GM13976 (cell line): ENCODE data around the gene PARPBP.

Experiments
- DNase-seq: peaks from one replicate; pipeline ENCODE4 v3.0.0; 2012; ENCODE audit warnings: low spot score
- in situ Hi-C: fragments of 300-500 bp; cut with MboI; formaldehyde crosslinking; loops from one replicate; pipeline ENCODE4 v1.12.0; 2022; ENCODE audit warnings: low sequenced_read_pairs, mixed read lengths, inconsistent platforms; ENCODE audit not compliant: unreplicated experiment
- TF ChIP-seq, protein P1 (sequence below): IDR thresholded peaks from 2 replicates; pipeline ENCODE4 v1.5.1; 2012; ENCODE audit warnings: borderline replicate concordance, mild to moderate bottlenecking; ENCODE audit not compliant: insufficient read depth; ENCODE audit errors: extremely low read depth, missing control alignments, control extremely low read depth

Gene PARPBP

GRCh38 chr12:102182635-102183034 is 62.7 kb downstream of the PARPBP start:
- DNase-seq: no peak
- in situ Hi-C loops: no loop called here
- TF ChIP-seq, protein P1, sequence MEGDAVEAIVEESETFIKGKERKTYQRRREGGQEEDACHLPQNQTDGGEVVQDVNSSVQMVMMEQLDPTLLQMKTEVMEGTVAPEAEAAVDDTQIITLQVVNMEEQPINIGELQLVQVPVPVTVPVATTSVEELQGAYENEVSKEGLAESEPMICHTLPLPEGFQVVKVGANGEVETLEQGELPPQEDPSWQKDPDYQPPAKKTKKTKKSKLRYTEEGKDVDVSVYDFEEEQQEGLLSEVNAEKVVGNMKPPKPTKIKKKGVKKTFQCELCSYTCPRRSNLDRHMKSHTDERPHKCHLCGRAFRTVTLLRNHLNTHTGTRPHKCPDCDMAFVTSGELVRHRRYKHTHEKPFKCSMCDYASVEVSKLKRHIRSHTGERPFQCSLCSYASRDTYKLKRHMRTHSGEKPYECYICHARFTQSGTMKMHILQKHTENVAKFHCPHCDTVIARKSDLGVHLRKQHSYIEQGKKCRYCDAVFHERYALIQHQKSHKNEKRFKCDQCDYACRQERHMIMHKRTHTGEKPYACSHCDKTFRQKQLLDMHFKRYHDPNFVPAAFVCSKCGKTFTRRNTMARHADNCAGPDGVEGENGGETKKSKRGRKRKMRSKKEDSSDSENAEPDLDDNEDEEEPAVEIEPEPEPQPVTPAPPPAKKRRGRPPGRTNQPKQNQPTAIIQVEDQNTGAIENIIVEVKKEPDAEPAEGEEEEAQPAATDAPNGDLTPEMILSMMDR: no peak

- TF ChIP-seq, protein P1: no peak
- in situ Hi-C loops: no loop called here
- no peak for DNase-seq
Measured at GRCh38 chr12:102195826-102196225, 75.8 kb downstream of the PARPBP start.

GRCh38 chr12:102197789-102198188 is 77.8 kb downstream of the PARPBP start, which contains the start of gene PMCH:
TSS of gene PMCH (minus strand) at chr12:102197833. CDS start at chr12:102197770, 63 bp downstream.
- peak; percentile 54 for DNase-seq

DNA sequence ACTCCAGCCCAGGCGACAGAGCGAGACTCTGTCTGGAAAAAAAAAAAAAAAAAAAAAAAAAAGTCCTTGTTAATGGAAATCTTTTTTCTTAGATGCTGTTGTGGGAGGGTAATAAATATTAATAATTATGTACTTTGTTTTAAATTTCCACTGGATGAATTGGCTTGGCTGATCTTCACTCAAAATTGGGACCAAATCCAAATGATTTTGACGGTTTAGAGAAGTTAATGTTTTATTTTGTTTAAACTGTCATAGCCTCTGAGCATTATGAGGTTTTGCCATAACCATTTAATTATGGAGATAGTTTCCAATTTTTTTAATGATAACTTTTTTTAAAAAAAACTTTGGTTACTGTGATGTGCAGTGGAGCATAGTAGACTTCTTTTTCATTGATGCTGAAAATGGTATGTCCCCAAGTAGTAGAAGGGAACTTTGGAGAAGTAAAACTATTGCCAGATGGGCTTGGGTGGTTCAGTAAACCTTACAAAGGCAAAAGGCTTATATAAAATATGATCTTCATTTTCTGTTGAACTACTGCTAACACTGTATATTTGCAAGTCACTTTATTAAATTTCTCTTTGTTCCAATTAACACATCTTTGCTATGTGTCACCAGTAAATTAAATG is 81.6 kb downstream of the PARPBP start:
- no peak for DNase-seq
- in situ Hi-C loops: no loop called here

More at GRCh38 chr12:102197789-102198188, 77.8 kb downstream of the PARPBP start, which contains the start of gene PMCH:
- in situ Hi-C loops: no loop called here
- TF ChIP-seq, protein P1: no peak

DNA sequence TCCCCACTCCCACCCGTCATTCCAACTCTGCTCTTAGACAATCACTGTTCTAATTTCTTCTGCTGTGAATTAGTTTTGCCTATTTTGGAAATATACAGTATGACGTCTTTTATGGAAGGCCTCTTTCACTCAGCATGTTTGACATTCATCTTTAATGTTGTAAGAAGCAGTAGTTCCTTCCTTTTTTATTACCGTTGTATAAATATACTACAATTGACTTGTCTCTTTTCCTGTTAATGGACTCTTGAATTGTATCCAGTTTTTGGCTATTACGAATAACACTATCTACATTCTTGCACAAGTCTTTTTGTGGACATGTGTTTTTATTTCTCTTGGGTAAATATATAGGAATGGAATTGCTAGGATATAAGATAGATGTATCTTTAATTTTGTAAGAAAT is 82.6 kb downstream of the PARPBP start:
- DNase-seq: no peak
- in situ Hi-C loops: no loop called here
- TF ChIP-seq, protein P1: no peak

More for the DNA sequence above, 81.6 kb downstream of the PARPBP start:
- TF ChIP-seq, protein P1: no peak

DNA sequence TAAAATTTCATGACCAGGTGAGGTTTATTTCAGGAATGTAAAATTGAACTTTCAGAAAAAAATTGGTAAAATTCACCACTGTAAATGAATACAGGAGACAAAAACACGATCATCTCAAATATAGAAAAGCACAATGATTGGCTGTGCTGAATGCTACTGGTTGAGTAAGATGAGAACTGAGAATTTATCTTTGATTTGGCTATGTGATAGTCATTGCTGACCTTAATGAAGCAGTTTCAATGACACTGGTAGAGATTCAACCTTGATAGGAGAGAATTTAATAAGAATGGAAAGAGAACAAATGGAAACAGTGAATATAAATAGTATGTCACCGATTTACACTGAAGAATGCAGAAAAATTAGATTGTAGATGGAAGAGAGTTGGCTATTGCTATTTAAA is 84.0 kb downstream of the PARPBP start:
- in situ Hi-C loops: no loop called here
- TF ChIP-seq, protein P1: no peak
- DNase-seq: no peak

DNA sequence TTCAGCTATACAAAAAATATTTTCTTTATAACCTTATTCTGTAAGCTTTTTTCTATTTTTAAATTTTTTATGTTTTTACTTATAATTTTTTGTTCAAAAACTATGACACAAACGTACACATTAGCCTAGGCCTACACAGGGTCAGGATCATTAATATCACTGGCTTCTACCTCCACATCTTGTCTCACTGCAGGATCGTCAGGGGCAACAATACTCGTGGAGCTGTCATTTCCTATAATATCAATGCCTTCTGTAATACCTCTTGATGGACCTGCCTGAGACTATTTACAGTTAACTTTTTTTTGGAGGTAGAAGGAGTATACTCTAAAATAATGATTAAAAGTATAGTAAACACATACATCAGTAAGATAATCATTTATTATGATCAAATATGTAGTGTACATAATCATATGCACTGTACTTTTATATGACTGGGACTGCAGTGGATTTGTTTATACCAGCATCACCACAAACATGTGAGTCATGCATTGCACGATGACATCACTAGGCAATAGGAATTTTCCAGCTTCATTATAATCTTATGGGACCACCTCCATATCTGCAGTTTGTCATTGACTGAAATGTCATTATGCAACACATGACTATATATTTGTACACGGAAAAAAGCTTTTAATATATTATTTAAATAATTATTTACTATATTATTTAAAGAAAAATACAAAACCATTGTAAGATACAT is 96.2 kb downstream of the PARPBP start:
- no peak for DNase-seq
- TF ChIP-seq, protein P1: no peak
- in situ Hi-C loops: no loop called here
